ENCODE measurements around the gene EIF3L.

EIF3L gene

GRCh38 chr22:37855462-37855861, 6.2 kb downstream of the EIF3L start:
- DNase-seq: no peak

DNA sequence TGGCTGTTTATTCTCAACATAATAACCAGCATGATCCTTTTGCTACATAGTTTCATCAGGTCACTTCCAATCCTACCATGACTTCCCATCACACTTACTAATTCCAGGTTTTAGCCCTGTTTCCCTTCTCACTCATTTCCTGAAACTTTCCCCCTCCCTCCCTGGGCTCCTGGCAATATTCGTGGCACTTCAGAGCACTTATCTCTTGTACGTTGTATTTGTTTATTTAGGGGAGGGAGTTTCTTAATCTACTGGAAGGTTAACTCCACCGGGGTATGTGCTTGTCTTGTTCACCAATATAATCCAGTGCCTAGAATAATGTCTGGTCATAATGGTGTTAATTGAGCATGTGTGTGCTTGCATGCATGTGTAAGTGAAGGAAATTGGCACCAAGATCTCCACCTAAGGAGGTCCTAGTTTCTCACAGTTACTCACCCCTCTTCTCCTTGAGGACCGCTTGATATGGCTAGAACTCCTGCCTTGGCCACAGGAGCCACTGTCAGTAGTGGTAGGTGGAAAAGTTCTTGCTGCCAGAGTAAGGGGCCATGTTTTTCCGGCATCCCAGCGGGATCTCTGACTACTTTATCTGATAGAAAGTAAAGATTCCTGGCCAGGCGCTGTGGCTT, 11.7 kb downstream of the EIF3L start:
- no peak for DNase-seq

DNA sequence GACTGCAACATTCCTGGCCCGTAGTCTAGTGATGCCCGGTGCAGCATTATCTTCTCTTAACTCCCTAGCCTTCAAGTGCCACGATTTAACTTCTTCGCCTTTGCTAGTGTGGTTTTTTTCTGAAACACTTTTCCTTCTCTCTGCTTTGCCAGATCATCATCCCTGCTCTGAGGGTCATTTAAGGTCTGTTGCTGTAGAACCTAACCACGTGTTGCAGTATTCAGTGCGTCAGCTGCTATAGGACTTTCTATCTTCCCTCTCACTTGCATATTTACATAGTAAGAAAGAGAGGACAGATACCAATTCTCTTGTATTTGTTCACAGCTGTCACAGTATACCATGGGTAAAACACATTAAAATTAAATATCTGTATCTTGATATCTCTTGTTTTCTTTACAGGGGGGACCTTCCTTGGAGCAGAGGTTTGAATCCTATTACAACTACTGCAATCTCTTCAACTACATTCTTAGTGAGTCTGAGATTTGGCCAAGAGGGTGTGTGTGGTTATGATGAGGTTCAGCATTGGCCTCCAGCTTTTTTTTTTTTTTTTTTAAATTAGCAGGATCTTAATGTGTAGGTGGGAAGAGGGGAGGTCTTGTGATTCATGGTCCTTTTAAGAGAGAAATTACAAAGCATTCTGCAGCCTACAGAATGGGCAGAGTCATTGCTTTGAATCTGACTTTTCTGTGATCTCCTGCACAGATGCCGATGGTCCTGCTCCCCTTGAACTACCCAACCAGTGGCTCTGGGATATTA, 13.5 kb downstream of the EIF3L start:
- DNase-seq: no peak

DNA sequence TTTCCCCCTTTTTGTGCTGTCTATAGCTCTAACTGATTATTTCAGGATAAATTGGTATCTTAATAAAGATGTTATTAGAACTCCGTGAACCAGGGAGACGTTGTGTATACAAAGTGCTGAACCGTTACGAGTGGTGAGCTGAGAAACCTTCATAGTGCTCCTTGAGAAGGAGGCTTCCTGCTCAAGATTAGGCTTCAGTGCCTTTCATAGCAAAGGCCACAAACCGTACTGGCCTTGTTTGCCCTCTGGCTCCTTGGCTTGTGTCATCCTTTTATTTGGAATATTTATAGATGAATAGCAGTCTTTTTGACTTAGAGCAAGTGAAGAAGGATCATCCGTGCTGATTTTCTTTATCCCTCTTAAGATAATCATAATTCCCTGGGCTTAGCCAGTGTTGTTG, 16.3 kb downstream of the EIF3L start:
- DNase-seq: no peak

DNA sequence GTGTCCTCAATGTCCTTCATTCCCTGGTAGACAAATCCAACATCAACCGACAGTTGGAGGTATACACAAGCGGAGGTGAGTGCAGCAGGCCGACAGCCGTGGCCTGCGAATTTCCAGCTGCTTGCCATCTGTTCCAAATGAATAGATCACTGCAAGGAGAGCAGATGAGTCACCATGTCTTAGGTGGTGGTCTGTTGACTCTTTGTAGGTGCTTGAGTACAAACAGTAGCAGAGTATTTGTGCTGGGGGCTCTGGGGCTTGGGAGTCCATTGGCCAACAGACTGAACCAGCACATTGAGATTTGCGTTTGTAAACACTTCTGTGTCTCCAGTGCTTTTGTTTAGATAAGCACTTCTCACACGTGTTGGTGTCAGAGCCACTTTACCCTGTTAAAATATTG, 21.1 kb downstream of the EIF3L start:
- no peak for DNase-seq

DNA sequence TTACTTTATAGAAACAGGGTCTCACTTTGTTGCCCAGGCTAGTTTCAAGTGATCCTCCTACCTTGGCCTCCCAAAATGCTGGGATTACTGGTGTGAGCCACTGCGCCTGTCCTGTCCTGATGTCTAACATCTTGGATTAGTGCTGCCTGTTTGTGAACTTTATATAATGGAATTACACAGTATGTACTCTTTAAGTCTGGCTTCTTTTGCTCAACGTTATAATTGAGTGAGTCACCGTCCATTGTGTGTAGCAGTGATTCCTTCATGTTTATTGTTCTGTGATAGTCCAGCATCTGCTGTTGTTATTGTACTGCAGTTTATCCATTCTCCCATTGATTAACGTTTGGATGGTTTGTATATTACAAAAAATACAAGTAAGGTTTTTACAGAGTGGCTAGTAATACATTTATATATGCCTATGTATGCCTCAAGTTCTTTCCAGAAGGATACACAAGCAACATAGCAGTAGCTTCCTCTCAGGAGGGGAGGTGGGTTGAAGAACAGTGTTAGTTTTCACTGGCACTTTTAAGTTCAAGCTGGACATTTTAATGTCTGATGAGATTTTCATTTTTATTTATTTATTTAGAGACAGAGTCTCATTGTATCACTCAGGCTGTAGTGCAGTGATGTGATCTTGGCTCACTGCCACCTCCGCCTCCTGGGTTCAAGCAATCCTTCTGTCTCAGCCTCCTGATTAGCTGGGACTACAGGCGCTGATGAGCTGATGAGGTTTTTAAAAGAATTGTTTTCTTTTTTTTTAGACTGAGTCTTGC, 31.6 kb downstream of the EIF3L start:
- no peak for DNase-seq

DNA sequence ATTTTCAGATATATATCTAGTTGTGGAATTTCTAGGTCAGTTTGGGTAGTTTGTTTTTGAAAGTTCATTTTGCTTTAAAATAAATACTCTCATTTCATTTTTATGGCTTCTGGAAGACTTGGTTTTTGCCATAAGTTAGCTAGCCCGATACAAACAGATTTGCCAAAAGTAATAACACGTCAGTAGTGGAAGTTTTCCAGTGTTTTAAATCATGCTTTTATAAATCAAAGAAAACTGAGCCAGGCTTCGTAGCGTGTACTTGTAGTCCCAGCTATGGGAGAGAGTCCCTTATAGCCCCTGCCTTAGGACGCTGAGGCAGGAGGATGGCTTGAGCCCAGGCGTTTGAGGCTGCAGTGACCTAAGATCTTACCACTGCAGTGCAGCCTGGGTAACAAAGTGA, 35.2 kb downstream of the EIF3L start:
- no peak for DNase-seq

DNA sequence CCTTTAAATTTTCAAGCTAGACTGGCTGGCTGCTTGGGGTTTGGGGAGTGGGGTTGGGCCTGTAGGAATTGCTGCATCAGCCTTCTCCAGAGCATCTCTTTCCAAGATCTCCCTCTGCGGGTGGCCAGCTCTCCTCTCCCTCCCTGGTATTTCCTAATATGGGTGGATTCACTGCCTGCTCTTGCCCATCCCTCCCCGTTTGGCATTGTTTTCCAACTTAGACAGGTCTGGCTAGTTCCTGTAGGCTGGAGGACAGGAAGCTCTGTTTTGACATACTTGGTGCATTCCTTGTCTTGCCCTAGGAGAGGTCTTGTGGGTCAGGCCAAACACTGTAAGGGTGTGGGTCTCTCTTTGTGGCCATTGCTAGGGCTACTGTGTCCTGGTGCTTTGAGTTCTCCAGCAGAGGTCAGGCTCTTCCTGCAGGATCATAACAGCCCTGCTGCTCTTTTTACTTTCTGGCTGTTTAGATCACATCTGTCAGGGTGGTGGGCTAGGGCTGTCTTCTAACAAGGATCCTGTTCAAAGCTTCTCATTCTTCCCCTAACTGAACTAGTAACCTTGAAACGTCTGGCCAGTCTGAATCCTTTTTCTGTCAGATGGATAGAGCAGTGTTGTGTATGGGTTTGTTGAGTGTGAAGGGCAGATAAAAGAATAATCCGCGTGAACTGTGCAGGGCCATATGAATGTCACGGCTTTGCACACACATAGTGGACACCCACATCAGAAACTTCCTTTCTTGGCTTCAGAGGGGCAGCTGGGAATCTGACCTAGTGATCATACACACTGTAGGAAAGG, 38.6 kb downstream of the EIF3L start:
- no peak for DNase-seq

DNA sequence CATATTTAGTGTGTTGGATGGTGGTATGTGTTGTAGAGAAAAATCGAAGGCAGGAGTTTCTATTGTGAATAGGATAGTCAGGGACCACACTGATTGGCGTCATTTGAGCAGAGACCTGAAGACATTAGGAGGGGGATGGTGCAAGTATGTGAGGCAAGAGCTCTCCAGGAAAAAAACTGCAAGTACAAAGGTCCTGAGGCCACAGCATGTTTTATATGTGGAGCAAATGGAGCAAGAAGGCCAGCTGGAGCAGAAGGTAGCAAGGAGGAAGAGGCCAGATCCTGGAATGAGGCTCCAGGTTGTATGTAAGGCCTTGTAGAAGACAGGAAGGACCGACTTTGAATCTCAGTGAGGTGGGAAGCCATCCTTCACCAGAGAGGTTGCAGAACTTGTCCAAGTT, 42.7 kb downstream of the EIF3L start:
- DNase-seq: no peak

DNA sequence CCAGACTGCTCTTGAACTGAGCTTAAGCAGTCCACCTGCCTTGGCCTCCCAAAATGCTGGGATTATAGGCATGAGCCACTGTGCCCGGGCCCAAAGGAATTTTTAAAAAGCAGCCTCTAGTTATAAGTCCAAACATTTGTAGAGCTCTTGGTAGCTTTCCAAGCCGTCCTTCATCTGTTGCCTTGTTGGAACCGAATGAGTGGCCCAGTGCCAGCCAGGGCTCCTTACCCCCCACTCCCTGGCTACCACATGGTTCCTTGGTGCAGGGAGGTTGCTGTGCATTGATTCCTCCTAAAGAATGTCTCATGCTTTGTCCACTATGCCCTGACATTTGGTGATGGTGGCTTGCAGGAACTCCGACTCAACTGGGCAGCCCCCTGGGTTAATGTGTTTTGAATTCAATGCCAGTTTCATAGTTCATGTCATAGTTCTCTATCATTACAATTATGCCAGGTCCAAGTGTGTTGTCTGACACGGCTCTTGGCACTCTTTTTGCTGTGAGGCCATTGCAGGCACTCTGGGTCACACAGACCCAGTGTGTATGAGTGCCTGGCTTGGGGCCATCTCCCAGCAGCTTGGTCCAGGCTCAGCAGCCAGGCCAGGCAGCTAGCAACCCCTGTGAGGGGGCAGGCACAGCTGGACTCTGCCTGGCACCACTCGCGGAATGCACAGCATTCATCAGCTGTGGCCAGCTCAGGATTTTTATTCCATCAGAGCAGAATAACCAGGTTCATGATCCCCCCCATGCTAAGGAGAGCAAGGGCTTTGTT, 43.5 kb downstream of the EIF3L start:
- no peak for DNase-seq

DNA sequence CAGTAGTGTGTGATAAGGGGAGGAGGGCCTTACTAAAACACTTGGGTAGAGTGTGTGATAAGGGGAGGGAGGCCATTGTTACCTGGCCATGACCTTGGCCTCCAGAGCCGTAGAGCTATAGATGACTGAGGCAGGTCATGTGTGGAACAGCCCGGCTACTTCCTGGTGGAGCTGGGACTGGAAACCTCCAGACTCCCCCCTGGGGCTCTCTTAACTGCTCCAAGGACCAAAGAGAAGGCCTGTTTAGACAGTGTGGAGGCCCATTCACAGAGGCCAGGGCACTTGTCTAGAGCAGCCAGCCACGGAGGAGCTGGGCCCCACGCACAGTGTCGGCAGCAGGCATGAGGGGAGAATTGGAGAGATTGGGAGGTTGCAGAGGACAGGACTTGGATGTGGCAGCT, 44.4 kb downstream of the EIF3L start:
- DNase-seq: no peak

DNA sequence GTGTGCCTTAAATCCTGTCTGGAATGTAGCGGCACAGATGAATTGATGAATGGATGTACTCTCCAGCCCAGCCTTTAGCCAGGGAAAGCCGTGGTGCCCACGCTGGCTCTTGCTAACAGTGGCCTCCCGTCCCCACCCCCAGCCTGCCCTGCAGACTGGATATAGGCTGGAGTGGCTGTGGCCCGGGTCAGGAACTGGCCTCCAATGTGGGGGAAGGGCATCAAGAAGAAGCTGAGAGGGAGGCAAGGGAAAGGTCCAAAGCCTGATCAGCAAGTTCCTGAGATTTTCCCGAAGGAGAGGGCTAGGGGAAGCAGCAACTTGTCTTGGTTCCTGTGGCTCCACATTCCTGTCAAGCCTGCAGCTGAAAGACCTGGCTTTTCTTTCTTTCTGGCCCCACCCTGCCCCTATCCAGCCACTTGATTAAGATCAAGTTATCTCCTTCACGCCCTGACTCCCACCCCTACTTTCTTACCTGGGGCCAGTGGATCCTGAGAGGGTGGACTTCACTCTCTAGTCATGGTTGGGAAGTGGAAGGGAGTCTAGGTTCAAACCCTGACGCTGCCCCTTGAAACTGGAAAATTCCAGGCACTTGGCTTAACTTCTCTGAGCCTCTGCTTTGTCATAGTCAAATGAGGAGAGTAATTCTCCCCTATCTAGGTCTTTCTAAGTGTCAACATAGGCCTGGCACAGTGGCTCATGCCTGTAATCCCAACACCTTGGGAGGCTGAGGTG, 45.9 kb downstream of the EIF3L start:
- no peak for DNase-seq

DNA sequence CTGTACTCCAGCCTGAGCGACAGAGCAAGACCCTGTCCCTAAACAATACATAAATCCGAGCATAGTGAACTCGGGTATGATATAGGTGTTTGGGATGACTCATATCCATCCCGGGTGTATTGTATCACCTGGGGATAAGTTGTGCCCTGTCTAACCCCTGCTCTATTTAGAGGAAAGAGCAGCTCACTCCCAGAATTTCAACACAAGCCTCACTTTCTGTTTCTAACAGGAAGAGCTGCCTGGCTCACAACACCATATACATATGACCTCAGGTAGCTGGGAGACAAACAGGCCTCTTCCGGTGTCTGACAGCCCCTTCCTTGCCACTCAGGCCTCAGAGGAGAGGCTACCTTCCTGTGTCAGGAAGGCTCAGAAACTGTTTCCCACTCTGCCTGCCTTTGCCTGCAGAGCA, 47.0 kb downstream of the EIF3L start:
- no peak for DNase-seq

DNA sequence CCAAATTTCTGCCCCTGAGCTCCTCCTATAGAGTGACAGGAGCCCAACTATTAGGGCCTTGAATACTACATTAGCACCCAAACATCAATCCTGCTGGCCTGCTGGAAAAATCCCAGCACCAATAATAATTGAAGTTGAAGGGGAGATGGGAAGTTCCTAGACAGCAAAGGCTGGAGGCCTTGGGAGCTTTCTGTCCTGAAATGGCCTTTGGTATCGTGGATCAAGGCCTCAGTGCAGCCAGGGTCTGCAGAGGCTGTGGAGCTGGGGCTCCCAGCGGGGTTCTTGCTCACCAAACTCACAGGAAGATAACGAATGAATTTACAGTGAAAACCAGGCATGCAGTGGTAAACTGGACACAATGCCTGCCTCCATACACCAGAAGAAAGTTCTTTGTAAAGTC, 47.7 kb downstream of the EIF3L start:
- no peak for DNase-seq

DNA sequence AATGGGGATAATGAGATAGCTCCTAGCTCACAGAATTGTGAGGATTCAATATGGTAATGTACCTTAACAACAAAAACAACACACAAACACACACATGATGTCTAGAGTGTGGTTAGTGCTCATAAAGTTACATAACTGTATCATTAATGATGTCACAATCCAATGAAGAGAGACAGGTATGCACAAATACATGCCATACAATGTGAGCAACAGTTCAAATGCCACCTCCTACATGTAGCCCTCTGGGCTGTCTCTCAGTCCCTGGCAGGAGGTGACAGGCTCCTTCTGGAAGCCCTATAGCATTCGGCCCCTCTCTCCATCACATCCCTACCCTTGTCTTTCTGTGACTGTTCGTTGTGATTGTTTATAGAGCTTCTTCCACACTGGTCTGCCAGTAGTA, 48.6 kb downstream of the EIF3L start:
- DNase-seq: no peak

DNA sequence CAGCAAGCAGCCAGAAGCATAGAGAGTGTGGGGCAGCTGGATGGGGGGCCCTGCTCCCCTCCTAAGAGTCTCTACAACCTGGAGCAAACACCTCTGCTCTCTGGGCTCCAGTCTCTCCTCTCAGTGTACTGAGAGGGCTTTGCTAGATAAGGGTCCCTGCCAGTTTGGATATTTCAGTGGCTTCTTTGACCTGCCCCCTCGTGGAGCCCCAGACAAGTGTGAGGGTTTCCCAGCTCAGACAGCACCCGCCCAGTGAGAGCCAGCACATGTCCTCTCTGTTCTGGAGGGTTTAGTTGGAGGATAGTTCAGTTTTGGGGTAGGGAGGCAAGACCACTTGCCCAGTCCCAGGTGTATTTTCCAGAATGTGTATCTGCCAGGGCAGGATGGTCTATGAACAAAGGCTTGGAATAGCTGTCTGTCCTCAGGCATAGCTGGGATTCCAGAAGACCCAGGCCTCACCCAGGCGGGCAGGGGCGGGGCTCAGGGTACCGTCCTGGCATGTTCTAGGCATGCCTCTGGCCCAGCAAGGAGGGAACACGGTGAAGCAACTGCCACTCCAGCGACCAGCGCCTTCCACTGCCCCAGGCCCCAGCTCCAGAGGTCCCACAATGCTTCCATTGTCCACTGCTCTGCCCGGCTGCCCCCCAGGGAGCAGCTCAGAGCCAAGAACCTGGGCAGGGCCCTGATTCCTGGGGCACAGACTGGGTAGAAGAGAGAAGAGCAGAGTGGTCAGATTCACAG, 49.4 kb downstream of the EIF3L start:
- DNase-seq: no peak

GRCh38 chr22:37904572-37905533, 55.6 kb downstream of the EIF3L start:
- DNase-seq: no peak

DNA sequence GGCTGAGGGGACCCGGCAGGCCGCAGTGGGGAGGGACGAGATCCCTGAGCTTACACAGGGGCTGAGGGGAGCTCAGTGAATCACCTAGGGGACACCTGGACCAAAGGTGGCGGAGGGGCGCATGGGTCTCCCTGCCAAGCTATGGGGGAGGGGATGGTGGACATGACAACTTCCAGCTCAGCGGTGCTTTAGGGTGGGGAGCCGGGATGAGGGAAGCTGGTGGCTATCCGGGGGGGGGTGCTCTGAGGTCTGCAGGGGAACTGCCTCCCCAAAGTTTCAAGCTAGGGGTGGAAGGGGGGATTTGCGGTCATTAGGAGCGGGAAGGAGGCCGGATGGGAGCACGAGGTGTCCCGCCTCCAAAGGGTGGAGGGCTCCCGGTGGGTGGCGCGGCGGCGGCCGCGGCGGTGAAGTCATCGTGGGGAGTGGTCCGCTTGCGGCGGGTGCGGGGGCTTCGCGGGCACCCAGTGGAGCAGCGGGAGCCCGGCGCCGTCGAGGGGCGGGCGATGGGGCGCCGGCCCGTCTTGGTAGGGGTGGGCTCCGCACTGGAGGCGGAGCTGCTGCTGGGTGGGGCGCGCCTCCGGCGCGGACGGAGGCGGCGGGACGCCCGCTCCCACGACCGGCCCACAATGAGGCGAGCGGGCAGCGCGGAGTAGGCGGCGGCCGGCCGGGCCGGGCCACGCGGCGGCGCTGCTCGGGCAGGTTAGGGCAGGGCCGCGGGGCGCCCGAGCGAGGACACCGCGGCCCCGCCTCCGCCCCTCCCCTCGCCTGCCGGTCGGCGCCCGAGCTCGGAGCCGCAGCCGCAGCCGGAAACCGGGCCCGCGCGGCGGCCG, 56.5 kb downstream of the EIF3L start, which contains the start of gene MICALL1:
Gene MICALL1 (plus strand): TSS at position 764 of the 830 bp plus-strand sequence. CDS start 126 bp downstream, outside the sequence.
- peak; percentile 46 for DNase-seq
